HepG2 (cell line): ENCODE results near the gene CCDC38. TPM values are rescaled to one million over a fixed set of nuclear protein-coding genes. Genes with fewer than 3 reads are reported as not detected.

ENCODE experiments used
- CAMTA2 ChIP-seq: sonication (generic); formaldehyde crosslinking; IDR thresholded peaks from 2 replicates; pipeline ENCODE4 v1.4.0; 2020; ENCODE audit warnings: mild to moderate bottlenecking, missing genetic modification reagents, borderline replicate concordance
- CREB1 ChIP-seq, 2 experiments: fragments of 450-650 bp in 1 of 2; IDR thresholded peaks; 2 replicates each; pipeline ENCODE4 v1.6.1; 2016 to 2017; ENCODE audit warnings: control low read depth in 1 of 2, mild to moderate bottlenecking in 1 of 2, missing compliant biosample characterization in 1 of 2, missing genetic modification characterization in 1 of 2
- FIP1L1 ChIP-seq: fragments of 200-400 bp; formaldehyde crosslinking; IDR thresholded peaks from 2 replicates; pipeline ENCODE4 v1.6.1; 2018; ENCODE audit warnings: low read depth, mild to moderate bottlenecking, low read length, moderate library complexity, borderline replicate concordance; ENCODE audit not compliant: insufficient read depth
- GLI4 ChIP-seq: sonication (generic); formaldehyde crosslinking; IDR thresholded peaks from 2 replicates; pipeline ENCODE4 v1.5.1; 2020; ENCODE audit warnings: missing genetic modification reagents, mild to moderate bottlenecking, moderate library complexity, borderline replicate concordance
- HOXD1 ChIP-seq: sonication (generic); formaldehyde crosslinking; IDR thresholded peaks from 2 replicates; pipeline ENCODE4 v1.5.0; 2020; ENCODE audit warnings: missing genetic modification reagents
- MTA3 ChIP-seq: sonication (generic); formaldehyde crosslinking; IDR thresholded peaks from 2 replicates; pipeline ENCODE4 v1.4.0; 2020; ENCODE audit warnings: missing genetic modification reagents
- NFIC ChIP-seq: IDR thresholded peaks from 2 replicates; pipeline ENCODE4 v1.6.1; 2012; ENCODE audit warnings: mild to moderate bottlenecking, low read length, inconsistent platforms
- NFYB ChIP-seq: sonication (generic); formaldehyde crosslinking; IDR thresholded peaks from 2 replicates; pipeline ENCODE4 v1.4.0; 2020; ENCODE audit warnings: missing genetic modification reagents
- RXRB ChIP-seq: IDR thresholded peaks from 2 replicates; pipeline ENCODE4 v1.6.1; 2016; ENCODE audit warnings: borderline replicate concordance, missing genetic modification reagents, missing compliant biosample characterization
- SATB2 ChIP-seq: sonication (generic); formaldehyde crosslinking; IDR thresholded peaks from 2 replicates; pipeline ENCODE4 v1.5.0; 2020; ENCODE audit warnings: missing genetic modification reagents
- SNAI1 ChIP-seq: sonication (generic); formaldehyde crosslinking; IDR thresholded peaks from 2 replicates; pipeline ENCODE4 v1.5.0; 2020; ENCODE audit warnings: mild to moderate bottlenecking, missing genetic modification reagents, borderline replicate concordance
- SNAPC2 ChIP-seq: sonication (generic); formaldehyde crosslinking; IDR thresholded peaks from 2 replicates; pipeline ENCODE4 v1.8.1; 2022; ENCODE audit warnings: mild to moderate bottlenecking, missing genetic modification reagents
- TBX2 ChIP-seq: sonication (generic); formaldehyde crosslinking; IDR thresholded peaks from 2 replicates; pipeline ENCODE4 v1.5.0; 2020; ENCODE audit warnings: missing genetic modification reagents, mild to moderate bottlenecking, borderline replicate concordance
- TCF12 ChIP-seq, 2 experiments: fragments of 450-650 bp in 1 of 2; sonication (generic) in 1 of 2; formaldehyde crosslinking in 1 of 2; IDR thresholded peaks; 2 replicates each; pipeline versions ENCODE4 v1.6.1 to v1.8.0; 2017 to 2022; ENCODE audit warnings: antibody characterized with exemption in 1 of 2, mild to moderate bottlenecking in 1 of 2, missing genetic modification reagents in 1 of 2, moderate library complexity in 1 of 2
- TRAFD1 ChIP-seq: sonication (generic); formaldehyde crosslinking; IDR thresholded peaks from 2 replicates; pipeline ENCODE4 v1.5.1; 2020; ENCODE audit warnings: missing genetic modification reagents, mild to moderate bottlenecking, borderline replicate concordance
- ZHX1 ChIP-seq: sonication (generic); formaldehyde crosslinking; IDR thresholded peaks from 2 replicates; pipeline ENCODE4 v1.8.1; 2022; ENCODE audit warnings: low read depth, mild to moderate bottlenecking, missing genetic modification reagents
- ZNF232 ChIP-seq: sonication (generic); formaldehyde crosslinking; IDR thresholded peaks from 2 replicates; pipeline ENCODE4 v1.4.0; 2020; ENCODE audit warnings: missing genetic modification reagents, borderline replicate concordance
- ZNF296 ChIP-seq: sonication (generic); formaldehyde crosslinking; conservative IDR thresholded peaks from 2 replicates; pipeline ENCODE4 v1.5.0; 2020; ENCODE audit warnings: mild to moderate bottlenecking, missing genetic modification reagents
- ZNF605 ChIP-seq: sonication (generic); formaldehyde crosslinking; IDR thresholded peaks from 2 replicates; pipeline ENCODE4 v1.8.0; 2022; ENCODE audit warnings: mild to moderate bottlenecking, missing genetic modification reagents
- ZNF616 ChIP-seq: sonication (generic); formaldehyde crosslinking; IDR thresholded peaks from 2 replicates; pipeline ENCODE4 v1.5.0; 2020; ENCODE audit warnings: low read depth, mild to moderate bottlenecking, missing genetic modification reagents
- ZNF629 ChIP-seq: sonication (generic); formaldehyde crosslinking; conservative IDR thresholded peaks from 2 replicates; pipeline ENCODE4 v1.5.0; 2020; ENCODE audit warnings: missing genetic modification reagents
- ZSCAN25 ChIP-seq: sonication (generic); formaldehyde crosslinking; IDR thresholded peaks from 2 replicates; pipeline ENCODE4 v1.8.0; 2022; ENCODE audit warnings: mild to moderate bottlenecking, missing genetic modification reagents
- polyA plus RNA-seq, 8 experiments: library from polyadenylated mRNA; depleted of rRNA in 3 of 8; stranded (reverse) in 7 of 8; unstranded in 1 of 8; fragments of >200 nt; fragmentation: Illumina TruSeq in 4 of 8; extraction: Trizol in 4 of 8; gene quantifications; 2 replicates each; pipeline versions ENCODE4 v1.2.1 to v1.2.3, GENCODE V29; 2011 to 2016; ENCODE audit warnings: low read depth in 4 of 8, missing spikeins in 1 of 8, mixed read lengths in 1 of 8; ENCODE audit not compliant: insufficient read depth in 1 of 8
- total RNA-seq, 5 experiments: library from RNA; depleted of rRNA; stranded (reverse); fragments of >200 nt; fragmentation: Illumina TruSeq; extraction: Trizol; gene quantifications; 2 replicates each; pipeline ENCODE4 v1.2.3, GENCODE V29; 2016; ENCODE audit warnings: low read depth in 1 of 5
- TF ChIP-seq, protein P1 (sequence below), 2 experiments: sonication (generic) in 1 of 2; formaldehyde crosslinking in 1 of 2; IDR thresholded peaks; 2 replicates each; pipeline versions ENCODE4 v1.4.0 to v1.6.1; 2018 to 2020; ENCODE audit warnings: missing genetic modification reagents in 2 of 2, borderline replicate concordance in 1 of 2, low read depth in 1 of 2, mild to moderate bottlenecking in 1 of 2, missing biosample characterization in 1 of 2

The CCDC38 gene
- total and polyA plus RNA-seq, 2 of the 13 experiments (the other 11 are each of a cell fraction or from before 2014, with no cell fraction given): 0.24 to 0.32 TPM

DNA sequence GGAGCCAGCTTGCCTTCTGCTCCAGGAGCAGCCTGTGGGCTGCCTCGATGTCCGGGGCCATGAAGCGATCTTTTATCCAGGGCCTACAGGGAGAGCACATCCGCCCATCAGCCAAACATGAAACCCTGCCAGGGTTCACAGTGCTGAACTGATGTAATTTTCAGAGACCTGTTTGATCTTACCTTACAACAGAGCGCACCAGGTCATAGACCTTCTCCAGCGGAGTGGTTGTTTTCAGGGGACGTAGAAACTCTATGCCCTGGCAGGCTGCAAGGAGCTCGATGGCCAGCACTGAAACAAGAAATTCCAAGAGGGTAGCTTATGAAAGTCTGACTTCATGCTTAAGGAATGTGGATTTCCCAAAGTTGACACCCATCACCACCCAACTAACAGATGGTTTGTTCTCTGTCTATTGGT, 34.0 kb upstream of the CCDC38 start (continued):
- TF ChIP-seq GLI4 (CRISPR knock-in tag) (no peak), TRAFD1 (no peak), ZNF296 (CRISPR knock-in tag) (no peak), RXRB (CRISPR knock-in tag) (peak; percentile 95), ZNF616 (CRISPR knock-in tag) (no peak), MTA3 (CRISPR knock-in tag) (no peak), ZNF629 (CRISPR knock-in tag) (no peak), NFYB (CRISPR knock-in tag) (no peak), ZHX1 (CRISPR knock-in tag) (no peak), SATB2 (CRISPR knock-in tag) (no peak), ZNF232 (CRISPR knock-in tag) (no peak), ZNF605 (CRISPR knock-in tag) (no peak; the same call in 1 of the 2 replicates), TBX2 (CRISPR knock-in tag) (peak; percentile 80; the same call in 1 of the 2 replicates), SNAI1 (CRISPR knock-in tag) (no peak), ZSCAN25 (CRISPR knock-in tag) (no peak), HOXD1 (CRISPR knock-in tag) (no peak), SNAPC2 (CRISPR knock-in tag) (peak; percentile 68; the same call in 1 of the 2 replicates), NFIC (peak; percentile 65; the same call in 1 of the 2 replicates), CREB1 (IDR thresholded peaks at IDR 0.05) (no peak), CREB1 (CRISPR knock-in tag; IDR thresholded peaks at IDR 0.05) (no peak; the same call in 1 of the 2 replicates), CAMTA2 (CRISPR knock-in tag) (no peak), TCF12 (IDR thresholded peaks at IDR 0.05) (no peak), TCF12 (CRISPR knock-in tag; IDR thresholded peaks at IDR 0.05) (0 out of 2 replicates have a peak, but pooled peaks have one; percentile 48), FIP1L1 (no peak)
- TF ChIP-seq, protein P1, sequence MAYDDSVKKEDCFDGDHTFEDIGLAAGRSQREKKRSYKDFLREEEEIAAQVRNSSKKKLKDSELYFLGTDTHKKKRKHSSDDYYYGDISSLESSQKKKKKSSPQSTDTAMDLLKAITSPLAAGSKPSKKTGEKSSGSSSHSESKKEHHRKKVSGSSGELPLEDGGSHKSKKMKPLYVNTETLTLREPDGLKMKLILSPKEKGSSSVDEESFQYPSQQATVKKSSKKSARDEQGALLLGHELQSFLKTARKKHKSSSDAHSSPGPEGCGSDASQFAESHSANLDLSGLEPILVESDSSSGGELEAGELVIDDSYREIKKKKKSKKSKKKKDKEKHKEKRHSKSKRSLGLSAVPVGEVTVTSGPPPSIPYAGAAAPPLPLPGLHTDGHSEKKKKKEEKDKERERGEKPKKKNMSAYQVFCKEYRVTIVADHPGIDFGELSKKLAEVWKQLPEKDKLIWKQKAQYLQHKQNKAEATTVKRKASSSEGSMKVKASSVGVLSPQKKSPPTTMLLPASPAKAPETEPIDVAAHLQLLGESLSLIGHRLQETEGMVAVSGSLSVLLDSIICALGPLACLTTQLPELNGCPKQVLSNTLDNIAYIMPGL (CRISPR knock-in tag; IDR thresholded peaks at IDR 0.05; ENCODE audit: borderline replicate concordance in 1 of 2, low read depth in 1 of 2): no peak
